Right lung (tissue), 5 donors: Measurements from ENCODE around the gene EMB. TPM values are rescaled to one million over a fixed set of nuclear protein-coding genes. Genes with fewer than 3 reads are reported as not detected.

Experiments used
- polyA plus RNA-seq, 5 donors: library from polyadenylated mRNA; unstranded; fragments of 120-200 nt; gene quantifications; one replicate each; pipeline versions ENCODE4 v1.2.1 to v1.2.3, GENCODE V29; 2013; ENCODE audit warnings: inconsistent platforms in 1 of 5, low replicate concordance in 1 of 5; ENCODE audit not compliant: insufficient read length in 5 of 5, insufficient read depth in 1 of 5

Gene EMB
- polyA plus RNA-seq, 5 donors: 6.3 to 9.8 (median 6.8) TPM

Other genes starting within 250 kb of the EMB start
- gene PARP8, start 225.3 kb upstream of the EMB start, polyA plus RNA-seq: 10 to 100 TPM; 15.0 to 26.0 (median 23.3) TPM